SK-N-SH (cell line): ENCODE data around the gene TRPV6. TPM values are rescaled to one million over a fixed set of nuclear protein-coding genes. Genes with fewer than 3 reads are reported as not detected.
A peak's percentile ranks its signal among the peaks of the same experiment; 100 is the strongest.

Experiments used
- CTCF ChIA-PET: fragments of 300-600, 350-600 bp; formaldehyde crosslinking; extraction: SDS; loops from one replicate; lab custom pipeline; 2021; lab: Yijun Ruan, JAX
- POLR2A ChIA-PET: fragments of 350-600 bp; sonication (Branson Sonifier 250); formaldehyde crosslinking; extraction: SDS; loops from one replicate; lab custom pipeline; 2020; ENCODE audit warnings: antibody characterized with exemption, inconsistent platforms; lab: Yijun Ruan, JAX
- DNase-seq: peaks from one replicate; pipeline ENCODE4 v3.0.0; 2012
- H2AFZ ChIP-seq: fragments of 200-600 bp; sonication (generic); 2 replicates; pipeline ENCODE4 v1.8.1; 2016; ENCODE audit warnings: antibody characterized with exemption, mild to moderate bottlenecking, low read depth
- H3F3A ChIP-seq: fragments of 200-600 bp; sonication (generic); replicated peaks from 2 replicates; pipeline ENCODE3; 2016; ENCODE audit warnings: antibody characterized with exemption, mild to moderate bottlenecking; ENCODE audit not compliant: insufficient read depth
- H3K27ac ChIP-seq, 2 experiments: fragments of 200-500 bp in 1 of 2; fragments of 200-600 bp in 1 of 2; sonication (Bioruptor generic) in 1 of 2; sonication (generic), shearing (Covaris generic) in 1 of 2; 2 replicates each; pipeline versions ENCODE4 v1.5.1 to v1.6.1; 2014 to 2016; ENCODE audit warnings: low read depth in 2 of 2, inconsistent platforms in 1 of 2, low read length in 1 of 2, mild to moderate bottlenecking in 1 of 2, mixed read lengths in 1 of 2
- H3K27me3 ChIP-seq: fragments of 200-600 bp; sonication (generic), shearing (Covaris generic); 2 replicates; pipeline ENCODE4 v1.6.1; 2016; ENCODE audit warnings: mixed run types; ENCODE audit not compliant: insufficient read depth
- H3K36me3 ChIP-seq, 2 experiments: fragments of 200-500 bp in 1 of 2; fragments of 200-600 bp in 1 of 2; sonication (Bioruptor generic) in 1 of 2; sonication (generic) in 1 of 2; replicated peaks in 1 of 2; 2 replicates each; pipeline versions ENCODE3 to v1.5.1; 2014 to 2016; ENCODE audit warnings: low read length in 1 of 2, mild to moderate bottlenecking in 1 of 2; ENCODE audit not compliant: insufficient read depth in 2 of 2, control insufficient read depth in 1 of 2
- H3K4me1 ChIP-seq, 2 experiments: fragments of 200-500 bp in 1 of 2; fragments of 200-600 bp in 1 of 2; sonication (Bioruptor generic) in 1 of 2; sonication (generic), shearing (Covaris generic) in 1 of 2; 2 replicates each; pipeline versions ENCODE4 v1.5.1 to v1.6.1; 2014 to 2016; ENCODE audit warnings: low read depth in 1 of 2, low read length in 1 of 2, mixed run types in 1 of 2; ENCODE audit not compliant: insufficient read depth in 2 of 2, control insufficient read depth in 1 of 2
- H3K4me2 ChIP-seq: fragments of 200-600 bp; sonication (generic), shearing (Covaris generic); 2 replicates; pipeline ENCODE4 v1.6.1; 2017; ENCODE audit warnings: mixed run types
- H3K4me3 ChIP-seq, 2 experiments: fragments of 200-500 bp in 1 of 2; fragments of 200-600 bp in 1 of 2; sonication (Bioruptor generic) in 1 of 2; sonication (generic), shearing (Covaris generic) in 1 of 2; 2 replicates each; pipeline versions ENCODE4 v1.5.1 to v1.8.1; 2014 to 2016; ENCODE audit warnings: low read depth in 2 of 2, inconsistent platforms in 1 of 2, low read length in 1 of 2, mild to moderate bottlenecking in 1 of 2, mixed read lengths in 1 of 2, moderate library complexity in 1 of 2
- H3K79me2 ChIP-seq: fragments of 200-600 bp; sonication (generic); 2 replicates; pipeline ENCODE4 v1.8.1; 2017; ENCODE audit warnings: mild to moderate bottlenecking; ENCODE audit not compliant: insufficient read depth
- H3K9ac ChIP-seq: fragments of 200-600 bp; sonication (generic); 2 replicates; pipeline ENCODE4 v1.6.1; 2017; ENCODE audit warnings: mixed run types
- H3K9me2 ChIP-seq: fragments of 200-600 bp; sonication (generic); 2 replicates; pipeline ENCODE4 v1.6.1; 2017; ENCODE audit warnings: mixed run types
- H3K9me3 ChIP-seq: fragments of 200-600 bp; sonication (generic); 2 replicates; pipeline ENCODE4 v1.6.1; 2017; ENCODE audit warnings: mixed run types, mild to moderate bottlenecking, moderate library complexity
- H4K20me1 ChIP-seq: fragments of 200-600 bp; sonication (generic); 2 replicates; pipeline ENCODE4 v1.6.1; 2017; ENCODE audit warnings: mild to moderate bottlenecking, mixed run types; ENCODE audit not compliant: insufficient read depth
- ELF1 ChIP-seq: IDR thresholded peaks from 2 replicates; pipeline ENCODE4 v1.4.0; 2012
- EP300 ChIP-seq, 2 experiments: IDR thresholded peaks; 2 replicates each; pipeline versions ENCODE4 v1.4.0 to v1.6.1; 2012; ENCODE audit warnings: borderline replicate concordance in 1 of 2, low read depth in 1 of 2, low read length in 1 of 2
- FOSL2 ChIP-seq: IDR thresholded peaks from 2 replicates; pipeline ENCODE4 v1.4.0; 2012; ENCODE audit warnings: low read depth, mild to moderate bottlenecking, moderate library complexity, borderline replicate concordance
- FOXJ3 ChIP-seq: sonication (generic); formaldehyde crosslinking; IDR thresholded peaks from 2 replicates; pipeline ENCODE4 v1.5.1; 2020; ENCODE audit warnings: mild to moderate bottlenecking, missing genetic modification reagents
- JUND ChIP-seq: IDR thresholded peaks from 2 replicates; pipeline ENCODE4 v1.4.0; 2012
- MXI1 ChIP-seq: IDR thresholded peaks from 2 replicates; pipeline ENCODE4 v1.6.1; 2012; ENCODE audit warnings: mild to moderate bottlenecking, low read depth, low read length, improper control_type of control experiment
- NFIC ChIP-seq: IDR thresholded peaks from 2 replicates; pipeline ENCODE4 v1.4.0; 2012; ENCODE audit warnings: borderline replicate concordance
- NRF1 ChIP-seq: IDR thresholded peaks from 2 replicates; pipeline ENCODE4 v1.6.1; 2012; ENCODE audit warnings: low read depth, mild to moderate bottlenecking, low read length
- SIN3A ChIP-seq: IDR thresholded peaks from 2 replicates; pipeline ENCODE4 v1.6.1; 2012; ENCODE audit warnings: low read depth, mild to moderate bottlenecking, low read length, moderate library complexity, borderline replicate concordance
- WGBS: methylation state at CpG from one replicate; pipeline ENCODE4 v1.1.6; 2017; ENCODE audit warnings: low lambda C conversion rate; 5-methylcytosine and 5-hydroxymethylcytosine counted together
- polyA plus RNA-seq, 3 experiments: library from polyadenylated mRNA; depleted of rRNA; stranded (reverse); fragments of >200 nt; gene quantifications; 2 replicates each; pipeline ENCODE4 v1.2.3, GENCODE V29; 2012
- TF ChIP-seq, protein P1 (sequence below): fragments of 200-600 bp; sonication (generic); IDR thresholded peaks from 2 replicates; pipeline ENCODE4 v1.6.1; 2017; ENCODE audit warnings: antibody characterized with exemption, mild to moderate bottlenecking, moderate library complexity

The TRPV6 gene
- polyA plus RNA-seq, 1 of the 3 experiments (the other 2 are of a cell fraction) = not detected

DNA sequence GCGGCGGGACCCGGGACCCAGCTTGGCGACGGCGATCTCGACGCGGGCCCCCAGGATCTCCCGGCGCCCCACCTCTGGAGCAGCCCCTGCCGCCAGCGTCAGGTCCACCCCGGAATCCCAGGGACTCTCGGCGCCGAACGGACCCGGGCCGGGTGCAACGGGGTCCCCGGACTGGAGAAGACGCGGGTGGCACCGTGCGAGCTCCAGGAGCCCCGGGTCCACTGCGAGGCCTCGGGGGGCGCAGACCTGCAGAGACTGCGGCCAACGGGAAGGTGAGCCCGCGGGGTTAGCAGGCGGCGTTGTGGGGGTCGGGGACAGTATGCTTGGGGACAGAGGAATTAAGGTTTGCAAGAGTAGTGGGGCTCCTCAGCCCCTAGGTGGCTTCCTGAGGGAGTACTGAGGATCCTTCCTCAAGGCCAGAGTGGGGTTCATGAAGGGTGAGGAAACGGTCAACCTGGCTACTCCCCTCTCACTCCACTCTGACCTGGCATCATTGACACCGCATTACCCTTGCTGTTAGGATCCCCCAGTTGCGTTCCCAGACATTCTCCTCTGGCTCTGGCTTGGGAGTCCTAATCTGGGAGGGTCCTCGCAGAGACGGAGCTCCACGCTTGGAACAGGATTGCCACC lies 30.3 kb downstream of the TRPV6 start:
- H3K4me1 ChIP-seq = peaks cover 0 to 14% of the 10 kb centered on the region in 2 experiments; a peak in 2 of 4 replicates
- ChIA-PET POLR2A (interaction anchor here (0.8 to 1.7 kb wide), 2 partner anchors 17 to 24 kb away, joined by 3 read pairs; no protein-coding TSS in a partner anchor), CTCF (interaction anchor here (0.7 to 7.8 kb wide), 27 partner anchors 10 to 396 kb away, joined by 3 to 154 read pairs (median 5); no protein-coding TSS in a partner anchor)
- peak overlapping the region; percentile 61 to 89 for H3K4me3 ChIP-seq
- no peaks in the 10 kb centered on the region for H3K79me2 ChIP-seq
- no peaks in the 10 kb centered on the region for H3K36me3 ChIP-seq
- TF ChIP-seq, protein P1, sequence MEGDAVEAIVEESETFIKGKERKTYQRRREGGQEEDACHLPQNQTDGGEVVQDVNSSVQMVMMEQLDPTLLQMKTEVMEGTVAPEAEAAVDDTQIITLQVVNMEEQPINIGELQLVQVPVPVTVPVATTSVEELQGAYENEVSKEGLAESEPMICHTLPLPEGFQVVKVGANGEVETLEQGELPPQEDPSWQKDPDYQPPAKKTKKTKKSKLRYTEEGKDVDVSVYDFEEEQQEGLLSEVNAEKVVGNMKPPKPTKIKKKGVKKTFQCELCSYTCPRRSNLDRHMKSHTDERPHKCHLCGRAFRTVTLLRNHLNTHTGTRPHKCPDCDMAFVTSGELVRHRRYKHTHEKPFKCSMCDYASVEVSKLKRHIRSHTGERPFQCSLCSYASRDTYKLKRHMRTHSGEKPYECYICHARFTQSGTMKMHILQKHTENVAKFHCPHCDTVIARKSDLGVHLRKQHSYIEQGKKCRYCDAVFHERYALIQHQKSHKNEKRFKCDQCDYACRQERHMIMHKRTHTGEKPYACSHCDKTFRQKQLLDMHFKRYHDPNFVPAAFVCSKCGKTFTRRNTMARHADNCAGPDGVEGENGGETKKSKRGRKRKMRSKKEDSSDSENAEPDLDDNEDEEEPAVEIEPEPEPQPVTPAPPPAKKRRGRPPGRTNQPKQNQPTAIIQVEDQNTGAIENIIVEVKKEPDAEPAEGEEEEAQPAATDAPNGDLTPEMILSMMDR = 0 out of 2 replicates have a peak, but pooled peaks have one; percentile 24
- TF ChIP-seq NRF1 = no peak
- peak overlapping the region; percentile 94 for H3K4me2 ChIP-seq
- no peak for DNase-seq
- H3K27me3 ChIP-seq = peaks cover 30% of the 10 kb centered on the region; the same call in 1 of the 2 replicates
- WGBS = 31% methylated on average over 14 of the region's 43 CpGs
- H4K20me1 ChIP-seq = 0 out of 2 replicates have a peak, but pooled peaks cover under 1% of the 10 kb centered on the region
- H2AFZ ChIP-seq = peak overlapping the region; percentile 98
- H3K9me2 ChIP-seq = no peaks in the 10 kb centered on the region
- H3K9me3 ChIP-seq = no peaks in the 10 kb centered on the region
- no peak overlapping the region for H3K27ac ChIP-seq
- H3F3A ChIP-seq = peaks cover 4% of the 10 kb centered on the region
- H3K9ac ChIP-seq = no peak overlapping the region

DNA sequence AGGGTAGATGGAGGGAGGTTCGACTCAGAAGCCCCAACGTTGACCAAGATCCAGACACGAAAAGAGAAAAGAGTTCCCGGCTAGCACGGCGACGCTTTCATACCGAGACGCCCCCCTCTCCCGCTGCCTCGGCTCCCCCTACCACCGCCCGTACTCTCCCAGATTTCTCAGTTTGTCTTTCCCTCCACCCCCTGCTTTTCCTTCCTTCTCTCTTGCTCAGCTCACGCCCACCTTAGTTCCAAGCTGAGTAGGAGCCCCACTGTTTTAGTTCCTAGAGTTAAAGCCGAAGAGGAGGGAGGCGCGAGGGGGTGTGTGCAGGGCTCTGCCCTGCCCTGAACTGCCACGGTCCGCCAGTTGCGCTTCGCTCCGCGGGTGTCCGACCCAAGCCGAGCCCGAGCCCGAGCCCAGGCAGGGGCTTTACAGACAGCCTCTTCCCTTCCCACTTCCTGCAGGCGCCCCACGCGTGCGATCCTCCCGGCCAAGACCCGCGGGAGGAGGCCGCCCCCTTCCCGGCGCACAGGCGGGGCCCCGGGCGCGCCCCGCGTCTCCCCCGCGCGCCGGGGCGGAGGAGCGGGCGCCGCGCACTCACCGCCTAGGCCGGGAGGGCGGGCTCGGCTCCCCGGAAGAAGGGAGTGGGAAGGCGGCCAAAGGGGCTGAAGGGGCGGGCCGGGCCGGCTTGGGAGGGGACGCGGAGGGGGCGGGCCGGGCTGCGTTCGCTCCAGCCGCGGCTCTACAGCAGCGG lies 31.0 kb downstream of the TRPV6 start, which contains the start of gene EPHB6:
TSS of gene EPHB6 (plus strand) at position 705 of the 742 bp plus-strand sequence. CDS start 8,152 bp downstream, outside the sequence.
- TF ChIP-seq FOXJ3 (CRISPR knock-in tag) (no peak), ELF1 (no peak), SIN3A (peak; percentile 16; the same call in 1 of the 2 replicates), JUND (no peak), EP300 (IDR thresholded peaks at IDR 0.05; ENCODE audit: borderline replicate concordance in 1 of 2, low read depth in 1 of 2, low read length in 1 of 2) (no peak), MXI1 (peak; percentile 41; the same call in 1 of the 2 replicates), NFIC (peak; percentile 39), FOSL2 (no peak)
- Histone ChIP-seq H3K9me2 (no peaks in the 10 kb centered on the region), H3K9me3 (no peaks in the 10 kb centered on the region), H3F3A (no peaks in the 10 kb centered on the region), H2AFZ (peak within 1 kb of the TSS; percentile 98), H3K4me2 (peak within 1 kb of the TSS; percentile 94), H3K79me2 (no peaks in the 10 kb centered on the region), H3K27me3 (peaks cover 36% of the 10 kb centered on the region; the same call in 1 of the 2 replicates), H3K4me1 (peaks cover 0 to 14% of the 10 kb centered on the region in 2 experiments; a peak in 1 of 4 replicates), H3K9ac (peak within 1 kb of the TSS; percentile 60), H3K27ac (no peak within 1 kb of the TSS; a peak in 1 of 4 replicates), H3K36me3 (no peaks in the 10 kb centered on the region), H3K4me3 (peak within 1 kb of the TSS; percentile 61 to 89), H4K20me1 (no peaks in the 10 kb centered on the region)
- peak; percentile 89 for DNase-seq
- 2% methylated on average over 29 of the region's 70 CpGs for WGBS
- ChIA-PET CTCF (interaction anchor here (0.6 to 7.8 kb wide), 34 partner anchors 9 to 521 kb away, joined by 3 to 154 read pairs (median 4); partner anchors contain the start of gene TRPV5), POLR2A (interaction anchor here (1.7 kb wide), 1 partner anchor 18 kb away, joined by 3 read pairs; no protein-coding TSS in a partner anchor)
